Fibroblast of lung (primary cell): ENCODE data around the gene FMNL1. TPM values are rescaled to one million over a fixed set of nuclear protein-coding genes. Genes with fewer than 3 reads are reported as not detected.

Source experiments
- DNase-seq, 2 donors: peaks; one replicate each; pipeline versions ENCODE4 v3.0.0 to v3.0.0-alpha.2; 2010; ENCODE audit warnings: low read depth in 2 of 2
- H2AFZ ChIP-seq: 2 replicates; pipeline ENCODE4 v1.5.1; 2012; ENCODE audit warnings: low read length, control low read depth, inconsistent platforms
- H3K27ac ChIP-seq: 2 replicates; pipeline ENCODE4 v1.5.1; 2011; ENCODE audit warnings: low read length, control low read depth; ENCODE audit not compliant: insufficient read depth
- H3K27me3 ChIP-seq: 2 replicates; pipeline ENCODE4 v1.5.1; 2011; ENCODE audit warnings: mild to moderate bottlenecking, low read length; ENCODE audit not compliant: control insufficient read depth, insufficient read depth
- H3K36me3 ChIP-seq: 2 replicates; pipeline ENCODE4 v1.5.1; 2011; ENCODE audit warnings: low read length; ENCODE audit not compliant: control insufficient read depth, insufficient read depth
- H3K4me1 ChIP-seq: 2 replicates; pipeline ENCODE4 v1.5.1; 2011; ENCODE audit warnings: low read length; ENCODE audit not compliant: control insufficient read depth, insufficient read depth; ENCODE audit errors: extremely low read depth
- H3K4me2 ChIP-seq: 2 replicates; pipeline ENCODE4 v1.5.1; 2011; ENCODE audit warnings: low read length, control low read depth; ENCODE audit not compliant: insufficient read depth; ENCODE audit errors: extremely low read depth
- H3K4me3 ChIP-seq, 4 experiments: fragments of 200-600 bp in 1 of 4; sonication (generic) in 1 of 4; replicated peaks in 1 of 4; 2 replicates each; pipeline ENCODE4 v1.5.1; 2011 to 2016; ENCODE audit warnings: low read length in 4 of 4, low read depth in 3 of 4, mild to moderate bottlenecking in 3 of 4, control low read depth in 2 of 4, inconsistent platforms in 1 of 4, mixed read lengths in 1 of 4; ENCODE audit not compliant: insufficient read depth in 1 of 4; ENCODE audit errors: control extremely low read depth in 1 of 4
- H3K79me2 ChIP-seq: 2 replicates; pipeline ENCODE4 v1.5.1; 2012; ENCODE audit warnings: mild to moderate bottlenecking, low read length, inconsistent platforms; ENCODE audit not compliant: control insufficient read depth, insufficient read depth
- H3K9ac ChIP-seq: 2 replicates; pipeline ENCODE4 v1.5.1; 2011; ENCODE audit warnings: mild to moderate bottlenecking, low read length, control low read depth; ENCODE audit not compliant: insufficient read depth
- H3K9me3 ChIP-seq: 2 replicates; pipeline ENCODE4 v1.5.1; 2012; ENCODE audit warnings: low read depth, low read length; ENCODE audit not compliant: control insufficient read depth, insufficient read depth
- H4K20me1 ChIP-seq: 2 replicates; pipeline ENCODE4 v1.5.1; 2011; ENCODE audit warnings: low read length; ENCODE audit not compliant: control insufficient read depth, insufficient read depth; ENCODE audit errors: extremely low read depth
- CTCF ChIP-seq, 2 donors: IDR thresholded peaks in 1 of 2; conservative IDR thresholded peaks in 1 of 2; 1 replicate in 1 of 2; 2 replicates in 1 of 2; pipeline ENCODE4 v1.5.1; 2011 to 2012; ENCODE audit warnings: low read length in 2 of 2, control low read depth in 1 of 2, inconsistent platforms in 1 of 2, low read depth in 1 of 2, mild to moderate bottlenecking in 1 of 2
- EZH2 ChIP-seq: IDR thresholded peaks from 2 replicates; pipeline ENCODE4 v1.5.1; 2012; ENCODE audit warnings: low read length, control low read depth, mild to moderate bottlenecking; ENCODE audit errors: missing control alignments
- polyA plus RNA-seq, 2 donors: library from polyadenylated mRNA; depleted of rRNA in 1 of 2; stranded (reverse) in 1 of 2; unstranded in 1 of 2; fragments of >200 nt; gene quantifications; 2 replicates each; pipeline ENCODE4 v1.2.1, GENCODE V29; 2011 to 2012; ENCODE audit warnings: missing spikeins in 1 of 2
- total RNA-seq: library from RNA; depleted of rRNA; stranded (reverse); fragments of >200 nt; gene quantifications from 2 replicates; pipeline ENCODE4 v1.2.1, GENCODE V29; 2014

FMNL1 gene
- total and polyA plus RNA-seq, 2 donors (not counting 1 experiment from before 2014, with no cell fraction given) = 1.1 to 2.8 TPM

GRCh38 chr17:45222996-45223538, 1.4 kb downstream of the FMNL1 start:
- no peak overlapping the region for H3K27ac ChIP-seq
- H3K79me2 ChIP-seq = no peaks in the 10 kb centered on the region
- no peaks in the 10 kb centered on the region for H3K36me3 ChIP-seq
- no peaks in the 10 kb centered on the region for H4K20me1 ChIP-seq
- no peak overlapping the region for H3K9ac ChIP-seq
- peak overlapping the region in 1 of 4 experiments; percentile 55 for H3K4me3 ChIP-seq
- DNase-seq = no peak
- TF ChIP-seq EZH2 (no peak), CTCF (conservative IDR thresholded peaks at IDR 0.05 in 1 of 2, IDR thresholded peaks at IDR 0.05 in 1 of 2; ENCODE audit: low read depth in 1 of 2, low read length in 2 of 2) (no peak)
- H3K4me2 ChIP-seq = no peak overlapping the region
- peaks cover 3% of the 10 kb centered on the region for H3K4me1 ChIP-seq
- H2AFZ ChIP-seq = no peak overlapping the region
- peaks cover 22% of the 10 kb centered on the region for H3K27me3 ChIP-seq
- H3K9me3 ChIP-seq = no peaks in the 10 kb centered on the region

GRCh38 chr17:45223539-45224528, 2.1 kb downstream of the FMNL1 start:
- TF ChIP-seq CTCF (conservative IDR thresholded peaks at IDR 0.05 in 1 of 2, IDR thresholded peaks at IDR 0.05 in 1 of 2; ENCODE audit: low read depth in 1 of 2, low read length in 2 of 2) = no peak
- TF ChIP-seq EZH2 = no peak
- DNase-seq = no peak

GRCh38 chr17:45224671-45225050, 3.0 kb downstream of the FMNL1 start:
- no peaks in the 10 kb centered on the region for H3K79me2 ChIP-seq
- no peak overlapping the region for H3K9ac ChIP-seq
- no peaks in the 10 kb centered on the region for H3K9me3 ChIP-seq
- H3K4me1 ChIP-seq = peaks cover 14% of the 10 kb centered on the region
- DNase-seq = no peak
- H3K4me3 ChIP-seq = no peak overlapping the region
- no peak overlapping the region for H2AFZ ChIP-seq
- no peak overlapping the region for H3K27ac ChIP-seq
- H3K36me3 ChIP-seq = no peaks in the 10 kb centered on the region
- TF ChIP-seq CTCF (conservative IDR thresholded peaks at IDR 0.05 in 1 of 2, IDR thresholded peaks at IDR 0.05 in 1 of 2; ENCODE audit: low read depth in 1 of 2, low read length in 2 of 2) (no peak), EZH2 (no peak)
- peaks cover 22% of the 10 kb centered on the region for H3K27me3 ChIP-seq
- H4K20me1 ChIP-seq = no peaks in the 10 kb centered on the region
- H3K4me2 ChIP-seq = no peak overlapping the region

More at GRCh38 chr17:45223539-45224528, 2.1 kb downstream of the FMNL1 start:
- H3K9me3 ChIP-seq = no peaks in the 10 kb centered on the region
- H3K4me2 ChIP-seq = no peak overlapping the region
- H4K20me1 ChIP-seq = no peaks in the 10 kb centered on the region
- H3K4me1 ChIP-seq = peaks cover 11% of the 10 kb centered on the region
- H3K27me3 ChIP-seq = peaks cover 22% of the 10 kb centered on the region
- H2AFZ ChIP-seq = no peak overlapping the region
- no peaks in the 10 kb centered on the region for H3K36me3 ChIP-seq
- H3K9ac ChIP-seq = no peak overlapping the region
- no peak overlapping the region for H3K4me3 ChIP-seq
- H3K79me2 ChIP-seq = no peaks in the 10 kb centered on the region
- H3K27ac ChIP-seq = no peak overlapping the region
